ENCODE measurements around the gene PEF1.

PEF1 gene

DNA sequence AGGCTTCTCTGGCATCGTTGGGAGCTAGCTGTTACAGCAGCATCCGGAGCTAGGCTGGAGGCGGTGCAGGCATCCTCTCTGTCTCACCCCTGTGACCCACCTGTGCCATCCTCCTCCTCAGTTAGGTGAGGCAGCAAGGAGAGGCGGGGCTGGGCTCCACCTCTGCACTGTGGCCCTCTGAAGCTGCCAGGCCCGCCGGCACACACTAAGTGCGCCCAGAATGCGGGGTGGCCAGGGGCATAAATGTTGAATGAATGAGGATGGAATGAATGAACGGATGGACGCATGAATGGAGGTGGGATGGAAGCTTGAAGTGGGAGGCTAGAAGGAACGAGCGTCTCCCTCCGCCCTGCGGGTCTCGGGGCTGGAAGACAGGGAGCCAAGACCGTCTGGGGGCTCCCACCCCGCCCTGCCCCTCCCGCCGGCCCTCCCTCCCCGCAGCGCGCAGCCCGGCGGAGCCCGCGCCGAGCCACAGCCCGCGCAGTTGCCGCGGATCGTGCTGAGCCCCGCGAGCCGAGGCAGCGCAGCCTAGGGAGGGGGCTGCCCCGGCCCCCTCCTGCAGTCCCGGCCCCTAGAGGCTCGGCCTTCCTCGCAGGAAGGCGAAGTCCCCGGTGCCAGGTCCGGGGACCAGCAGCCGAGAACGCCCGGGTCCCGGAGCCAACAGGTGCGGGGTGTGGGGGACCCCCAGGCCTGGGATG lies 27.3 kb downstream of the PEF1 start, which contains the start of gene HCRTR1:
Gene HCRTR1 (plus strand): TSS at position 472 of the 698 bp plus-strand sequence. CDS start 1,504 bp downstream, outside the sequence.
- no peak for DNase-seq (ENCODE audit: low read depth)
- H3K4me3 ChIP-seq (ENCODE audit: low read depth, low read length) = peak within 1 kb of the TSS; percentile 47
- TF ChIP-seq, protein P1, sequence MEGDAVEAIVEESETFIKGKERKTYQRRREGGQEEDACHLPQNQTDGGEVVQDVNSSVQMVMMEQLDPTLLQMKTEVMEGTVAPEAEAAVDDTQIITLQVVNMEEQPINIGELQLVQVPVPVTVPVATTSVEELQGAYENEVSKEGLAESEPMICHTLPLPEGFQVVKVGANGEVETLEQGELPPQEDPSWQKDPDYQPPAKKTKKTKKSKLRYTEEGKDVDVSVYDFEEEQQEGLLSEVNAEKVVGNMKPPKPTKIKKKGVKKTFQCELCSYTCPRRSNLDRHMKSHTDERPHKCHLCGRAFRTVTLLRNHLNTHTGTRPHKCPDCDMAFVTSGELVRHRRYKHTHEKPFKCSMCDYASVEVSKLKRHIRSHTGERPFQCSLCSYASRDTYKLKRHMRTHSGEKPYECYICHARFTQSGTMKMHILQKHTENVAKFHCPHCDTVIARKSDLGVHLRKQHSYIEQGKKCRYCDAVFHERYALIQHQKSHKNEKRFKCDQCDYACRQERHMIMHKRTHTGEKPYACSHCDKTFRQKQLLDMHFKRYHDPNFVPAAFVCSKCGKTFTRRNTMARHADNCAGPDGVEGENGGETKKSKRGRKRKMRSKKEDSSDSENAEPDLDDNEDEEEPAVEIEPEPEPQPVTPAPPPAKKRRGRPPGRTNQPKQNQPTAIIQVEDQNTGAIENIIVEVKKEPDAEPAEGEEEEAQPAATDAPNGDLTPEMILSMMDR (IDR thresholded peaks at IDR 0.05; ENCODE audit: low read depth, low read length, missing control alignments) = no peak
- in situ Hi-C loops (cut with HindIII; ENCODE audit: low sequenced_read_pairs) = no loop called here

DNA sequence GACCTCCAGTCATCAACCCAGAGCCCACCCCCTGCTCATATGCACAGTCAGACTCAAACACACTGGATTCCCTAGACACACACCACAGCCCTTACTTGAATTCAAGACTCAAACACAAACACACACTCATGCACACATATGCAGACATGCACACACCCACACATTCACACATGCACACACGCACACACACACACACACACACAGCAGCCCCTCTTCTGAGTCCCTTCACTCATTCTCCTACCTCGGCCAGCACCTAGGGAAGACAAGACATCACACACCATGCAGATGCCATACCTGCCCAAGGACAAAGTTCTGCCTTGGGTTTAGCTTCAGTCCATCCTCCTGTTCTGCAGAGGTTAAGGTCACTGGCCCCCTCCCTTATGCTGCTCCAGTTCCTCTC lies 28.7 kb downstream of the PEF1 start:
- no peak for DNase-seq (ENCODE audit: low read depth)
- no peak overlapping the region for H3K4me3 ChIP-seq (ENCODE audit: low read depth, low read length)
- in situ Hi-C loops (cut with HindIII; ENCODE audit: low sequenced_read_pairs) = no loop called here
- TF ChIP-seq, protein P1 (IDR thresholded peaks at IDR 0.05; ENCODE audit: low read depth, low read length, missing control alignments) = no peak

DNA sequence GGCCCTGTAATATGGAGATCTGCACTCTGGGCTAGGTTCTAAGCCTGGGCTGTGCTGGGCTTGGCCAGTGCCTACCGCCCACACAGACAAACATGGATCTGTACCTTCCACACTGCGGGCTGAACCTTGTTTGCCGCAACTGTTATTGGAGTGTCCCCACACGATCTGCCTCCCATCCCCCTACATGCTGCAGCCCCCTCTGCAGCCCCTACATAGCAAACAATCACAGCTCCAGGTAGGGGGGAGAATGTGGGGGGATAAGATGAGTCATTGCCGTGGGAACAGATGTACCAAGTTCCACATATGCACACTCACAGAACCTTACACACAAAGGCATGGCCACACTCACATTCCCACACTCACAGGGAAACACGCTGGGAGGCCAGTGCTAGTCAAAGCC lies 29.3 kb downstream of the PEF1 start:
- DNase-seq (ENCODE audit: low read depth) = no peak
- in situ Hi-C loops (cut with HindIII; ENCODE audit: low sequenced_read_pairs) = no loop called here
- no peak overlapping the region for H3K4me3 ChIP-seq (ENCODE audit: low read depth, low read length)
- TF ChIP-seq, protein P1 (IDR thresholded peaks at IDR 0.05; ENCODE audit: low read depth, low read length, missing control alignments) = no peak

DNA sequence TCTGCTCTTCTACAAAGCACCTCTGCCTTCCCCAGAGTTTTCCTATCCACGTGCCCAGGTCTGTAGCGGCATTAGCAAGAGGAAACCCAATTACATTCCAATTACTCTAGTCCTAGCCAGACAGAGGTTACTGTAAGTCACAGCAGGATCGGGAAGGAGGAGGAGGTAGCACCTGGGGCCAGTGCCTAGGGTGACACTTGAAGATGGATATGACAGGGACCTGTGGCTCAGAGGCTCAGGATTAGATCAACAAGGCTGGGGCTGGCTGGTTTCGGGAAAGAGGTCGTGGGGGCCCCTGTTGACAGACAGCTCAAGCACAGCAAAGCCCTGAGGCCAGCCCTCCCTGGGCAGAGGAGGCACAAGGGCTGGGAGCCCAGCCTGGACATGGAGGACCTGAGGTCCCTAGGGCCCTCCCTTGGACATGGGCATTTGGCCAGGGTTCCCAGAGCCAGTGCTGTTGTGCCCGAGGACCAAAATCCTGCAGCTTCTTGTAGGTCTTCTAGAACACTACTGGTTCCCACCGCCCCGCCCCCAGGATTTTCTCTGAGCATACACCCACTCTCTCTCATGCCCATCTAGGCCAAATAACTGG lies 30.2 kb downstream of the PEF1 start:
- TF ChIP-seq, protein P1 (IDR thresholded peaks at IDR 0.05; ENCODE audit: low read depth, low read length, missing control alignments) = no peak
- no peak for DNase-seq (ENCODE audit: low read depth)
- in situ Hi-C loops (cut with HindIII; ENCODE audit: low sequenced_read_pairs) = no loop called here
- no peak overlapping the region for H3K4me3 ChIP-seq (ENCODE audit: low read depth, low read length)

DNA sequence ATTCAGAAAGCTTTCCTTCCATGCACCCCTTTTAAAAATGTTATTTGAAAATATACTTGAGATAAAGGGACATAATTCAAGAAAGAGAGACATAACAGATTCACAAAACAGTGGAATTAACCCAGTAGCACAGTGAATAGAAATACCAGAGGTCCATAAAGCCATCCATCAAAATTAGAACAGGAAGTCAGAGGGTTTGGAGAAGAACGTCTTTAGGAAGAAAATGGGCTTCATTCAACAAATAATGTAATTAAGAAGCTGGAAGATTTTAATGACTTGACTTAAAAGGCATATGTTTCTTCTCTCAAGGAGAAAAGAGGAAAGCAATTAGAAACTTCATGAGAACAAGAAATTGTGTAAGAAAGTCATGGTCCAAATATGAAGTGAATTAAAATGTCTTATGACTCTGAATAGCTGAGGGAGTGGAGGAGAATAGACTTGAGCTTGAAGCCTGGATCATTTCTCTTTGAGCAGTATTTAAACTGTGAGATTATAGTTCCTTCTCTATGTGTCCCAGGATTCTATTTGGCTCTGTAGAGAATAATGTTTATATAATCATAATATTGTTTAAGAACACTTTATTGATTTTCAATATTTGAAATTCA lies 35.1 kb downstream of the PEF1 start:
- in situ Hi-C loops (cut with HindIII; ENCODE audit: low sequenced_read_pairs) = loop anchor here (5.0 kb wide), 1 partner anchor 102 kb away; no protein-coding TSS in a partner anchor
- no peak overlapping the region for H3K4me3 ChIP-seq (ENCODE audit: low read depth, low read length)
- no peak for DNase-seq (ENCODE audit: low read depth)
- TF ChIP-seq, protein P1 (IDR thresholded peaks at IDR 0.05; ENCODE audit: low read depth, low read length, missing control alignments) = no peak

DNA sequence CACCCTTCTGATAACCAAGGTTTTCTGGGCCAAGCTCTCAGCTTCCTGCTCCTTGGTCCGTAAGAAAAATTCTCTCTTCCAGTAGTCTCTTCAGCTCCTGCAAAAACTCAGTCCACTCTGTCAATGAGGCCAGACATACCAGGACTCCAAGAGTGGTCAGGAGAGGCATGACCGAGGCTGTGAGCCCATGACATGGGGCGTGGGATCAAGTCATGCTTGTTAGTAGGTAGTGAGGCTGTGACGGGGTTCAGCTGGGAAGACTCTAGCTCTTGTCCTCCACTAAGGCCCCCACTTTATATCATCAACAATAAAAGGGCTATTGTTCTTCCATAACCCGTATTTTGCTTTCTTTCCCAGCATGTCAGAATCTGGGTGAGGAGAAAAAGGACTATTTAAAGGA lies 37.3 kb downstream of the PEF1 start:
- no peak for DNase-seq (ENCODE audit: low read depth)
- H3K4me3 ChIP-seq (ENCODE audit: low read depth, low read length) = no peak overlapping the region
- TF ChIP-seq, protein P1 (IDR thresholded peaks at IDR 0.05; ENCODE audit: low read depth, low read length, missing control alignments) = no peak
- in situ Hi-C loops (cut with HindIII; ENCODE audit: low sequenced_read_pairs) = loop anchor here (5.0 kb wide), 1 partner anchor 100 kb away; no protein-coding TSS in a partner anchor
